Smooth muscle cell (in vitro differentiated cells): ENCODE results near the gene JOSD2. TPM values are rescaled to one million over a fixed set of nuclear protein-coding genes. Genes with fewer than 3 reads are reported as not detected.

Experiments
- DNase-seq: peaks from one replicate; lab custom pipeline; 2025; ENCODE audit not compliant: unreplicated experiment; lab: John Stamatoyannopoulos, UW
- H2AFZ ChIP-seq: fragments of 200-600 bp; sonication (generic); 2 replicates; pipeline ENCODE4 v1.6.0; 2016; ENCODE audit warnings: antibody characterized with exemption, low read depth, mild to moderate bottlenecking
- H3F3A ChIP-seq: fragments of 200-600 bp; sonication (generic); 2 replicates; pipeline ENCODE4 v1.6.0; 2017; ENCODE audit warnings: antibody characterized with exemption, low read depth
- H3K27ac ChIP-seq: fragments of 200-600 bp; sonication (generic); 2 replicates; pipeline ENCODE4 v1.5.1; 2016; ENCODE audit warnings: low read depth, mild to moderate bottlenecking
- H3K27me3 ChIP-seq: fragments of 200-600 bp; sonication (generic); 2 replicates; pipeline ENCODE4 v1.6.1; 2016; ENCODE audit warnings: low read depth, mild to moderate bottlenecking
- H3K36me3 ChIP-seq: fragments of 200-600 bp; sonication (generic); 2 replicates; pipeline ENCODE4 v1.5.1; 2016; ENCODE audit warnings: low read depth
- H3K4me1 ChIP-seq: fragments of 200-600 bp; sonication (generic); 2 replicates; pipeline ENCODE4 v1.5.1; 2016; ENCODE audit warnings: low read depth
- H3K4me2 ChIP-seq: fragments of 200-600 bp; sonication (generic); 2 replicates; pipeline ENCODE4 v1.6.0; 2016; ENCODE audit warnings: mild to moderate bottlenecking
- H3K4me3 ChIP-seq: fragments of 200-600 bp; sonication (generic); 2 replicates; pipeline ENCODE4 v1.5.1; 2016; ENCODE audit warnings: mild to moderate bottlenecking
- H3K79me2 ChIP-seq: fragments of 200-600 bp; sonication (generic); 2 replicates; pipeline ENCODE4 v1.6.0; 2016; ENCODE audit warnings: low read depth, mild to moderate bottlenecking
- H3K9ac ChIP-seq: fragments of 200-600 bp; sonication (generic); 2 replicates; pipeline ENCODE4 v1.6.0; 2016; ENCODE audit warnings: low read depth
- H3K9me3 ChIP-seq: fragments of 200-600 bp; sonication (generic); replicated peaks from 2 replicates; pipeline ENCODE4 v1.5.1; 2016; ENCODE audit warnings: low read depth
- H4K20me1 ChIP-seq: fragments of 200-600 bp; sonication (generic); 2 replicates; pipeline ENCODE4 v1.6.0; 2016; ENCODE audit warnings: low read depth
- CTCF ChIP-seq: fragments of 200-600 bp; sonication (generic); IDR thresholded peaks from 2 replicates; pipeline ENCODE4 v1.5.1; 2017; ENCODE audit warnings: borderline replicate concordance, mild to moderate bottlenecking, antibody characterized with exemption; ENCODE audit not compliant: insufficient read depth, poor library complexity, severe bottlenecking
- WGBS: methylation state at CpG from one replicate; pipeline ENCODE4 v1.1.7; 2016; ENCODE audit warnings: low lambda C conversion rate; 5-methylcytosine and 5-hydroxymethylcytosine counted together
- polyA plus RNA-seq: library from polyadenylated mRNA; unstranded; fragments of >200 nt; fragmentation: Nextera tagmentation; extraction: Ambion mirVana; gene quantifications from 2 replicates; pipeline ENCODE4 v1.2.1, GENCODE V29; 2016
- total RNA-seq: library from RNA; depleted of rRNA; stranded (reverse); fragments of >200 nt; gene quantifications from 2 replicates; pipeline ENCODE4 v1.2.3, GENCODE V29; 2014

The JOSD2 gene
- 17.1 and 32.0 TPM in 2 replicates for total RNA-seq
- 77.6 and 85.1 TPM in 2 replicates for polyA plus RNA-seq

- H3K4me2 ChIP-seq, result peak within 1 kb of the TSS; percentile 86
- H4K20me1 ChIP-seq, result no peaks in the 10 kb centered on the region
- H3K36me3 ChIP-seq, result no peaks in the 10 kb centered on the region
- H3K4me1 ChIP-seq, result peaks cover 4% of the 10 kb centered on the region
- WGBS, result 2% methylated on average over 67 of the region's 69 CpGs
- peak within 1 kb of the TSS; percentile 64 for H3K9ac ChIP-seq
- no peak for TF ChIP-seq CTCF
- H3K27ac ChIP-seq, result peak within 1 kb of the TSS; percentile 50
- no peaks in the 10 kb centered on the region for H3K27me3 ChIP-seq
- H3K4me3 ChIP-seq, result peak within 1 kb of the TSS; percentile 74
- DNase-seq, result peak; percentile 83
- no peaks in the 10 kb centered on the region for H3K9me3 ChIP-seq
- no peaks in the 10 kb centered on the region for H3K79me2 ChIP-seq
- H2AFZ ChIP-seq, result peak within 1 kb of the TSS; percentile 40
- H3F3A ChIP-seq, result no peaks in the 10 kb centered on the region
Measured at GRCh38 chr19:50511069-50511822, at the start of gene JOSD2. Gene JOSD2, minus strand, starts transcription at chr19:50511191. Its CDS starts 760 bp downstream, at chr19:50510431.

- 56% methylated on average over 10 of the region's 10 CpGs for WGBS
- Histone ChIP-seq H3K9ac (no peak overlapping the region), H3K9me3 (no peaks in the 10 kb centered on the region), H3K79me2 (no peaks in the 10 kb centered on the region), H3F3A (no peaks in the 10 kb centered on the region), H3K4me1 (no peaks in the 10 kb centered on the region), H3K27me3 (peaks cover 24% of the 10 kb centered on the region), H3K4me3 (no peak overlapping the region), H2AFZ (no peak overlapping the region), H4K20me1 (no peaks in the 10 kb centered on the region), H3K4me2 (no peak overlapping the region), H3K27ac (no peak overlapping the region), H3K36me3 (no peaks in the 10 kb centered on the region)
- no peak for DNase-seq
- TF ChIP-seq CTCF, result no peak
Measured at GRCh38 chr19:50559636-50560035, 48.6 kb upstream of the JOSD2 start.

- no peak overlapping the region for H3K9ac ChIP-seq
- 96% methylated on average over 13 of the region's 13 CpGs for WGBS
Measured at GRCh38 chr19:50558449-50558848, 47.5 kb upstream of the JOSD2 start.

More at GRCh38 chr19:50558449-50558848, 47.5 kb upstream of the JOSD2 start:
- Histone ChIP-seq H3K4me3 (no peak overlapping the region), H2AFZ (no peak overlapping the region), H3K27me3 (peaks cover 15% of the 10 kb centered on the region), H3K4me1 (no peaks in the 10 kb centered on the region), H3K36me3 (no peaks in the 10 kb centered on the region), H3K27ac (no peak overlapping the region), H3K9me3 (no peaks in the 10 kb centered on the region), H3K79me2 (no peaks in the 10 kb centered on the region), H3F3A (no peaks in the 10 kb centered on the region), H4K20me1 (no peaks in the 10 kb centered on the region), H3K4me2 (no peak overlapping the region)
- TF ChIP-seq CTCF, result no peak
- no peak for DNase-seq
